ENCODE data around the gene ZNF576.

DNA sequence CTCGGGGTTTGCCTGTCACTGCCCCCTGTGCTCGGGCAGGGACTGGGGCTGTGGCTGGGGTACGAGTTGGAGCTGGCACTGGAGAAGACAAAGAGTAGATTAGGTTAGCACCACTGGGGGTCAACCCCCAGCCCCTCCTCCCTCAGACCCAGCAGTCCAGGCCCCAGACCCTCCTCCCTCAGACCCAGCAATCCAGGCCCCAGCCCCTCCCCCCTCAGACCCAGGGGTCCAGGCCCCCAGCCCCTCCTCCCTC lies 44.3 kb upstream of the ZNF576 start:
- TF ChIP-seq, protein P1, sequence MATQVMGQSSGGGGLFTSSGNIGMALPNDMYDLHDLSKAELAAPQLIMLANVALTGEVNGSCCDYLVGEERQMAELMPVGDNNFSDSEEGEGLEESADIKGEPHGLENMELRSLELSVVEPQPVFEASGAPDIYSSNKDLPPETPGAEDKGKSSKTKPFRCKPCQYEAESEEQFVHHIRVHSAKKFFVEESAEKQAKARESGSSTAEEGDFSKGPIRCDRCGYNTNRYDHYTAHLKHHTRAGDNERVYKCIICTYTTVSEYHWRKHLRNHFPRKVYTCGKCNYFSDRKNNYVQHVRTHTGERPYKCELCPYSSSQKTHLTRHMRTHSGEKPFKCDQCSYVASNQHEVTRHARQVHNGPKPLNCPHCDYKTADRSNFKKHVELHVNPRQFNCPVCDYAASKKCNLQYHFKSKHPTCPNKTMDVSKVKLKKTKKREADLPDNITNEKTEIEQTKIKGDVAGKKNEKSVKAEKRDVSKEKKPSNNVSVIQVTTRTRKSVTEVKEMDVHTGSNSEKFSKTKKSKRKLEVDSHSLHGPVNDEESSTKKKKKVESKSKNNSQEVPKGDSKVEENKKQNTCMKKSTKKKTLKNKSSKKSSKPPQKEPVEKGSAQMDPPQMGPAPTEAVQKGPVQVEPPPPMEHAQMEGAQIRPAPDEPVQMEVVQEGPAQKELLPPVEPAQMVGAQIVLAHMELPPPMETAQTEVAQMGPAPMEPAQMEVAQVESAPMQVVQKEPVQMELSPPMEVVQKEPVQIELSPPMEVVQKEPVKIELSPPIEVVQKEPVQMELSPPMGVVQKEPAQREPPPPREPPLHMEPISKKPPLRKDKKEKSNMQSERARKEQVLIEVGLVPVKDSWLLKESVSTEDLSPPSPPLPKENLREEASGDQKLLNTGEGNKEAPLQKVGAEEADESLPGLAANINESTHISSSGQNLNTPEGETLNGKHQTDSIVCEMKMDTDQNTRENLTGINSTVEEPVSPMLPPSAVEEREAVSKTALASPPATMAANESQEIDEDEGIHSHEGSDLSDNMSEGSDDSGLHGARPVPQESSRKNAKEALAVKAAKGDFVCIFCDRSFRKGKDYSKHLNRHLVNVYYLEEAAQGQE (IDR thresholded peaks at IDR 0.05) = no peak
- TF ChIP-seq, protein P2, sequence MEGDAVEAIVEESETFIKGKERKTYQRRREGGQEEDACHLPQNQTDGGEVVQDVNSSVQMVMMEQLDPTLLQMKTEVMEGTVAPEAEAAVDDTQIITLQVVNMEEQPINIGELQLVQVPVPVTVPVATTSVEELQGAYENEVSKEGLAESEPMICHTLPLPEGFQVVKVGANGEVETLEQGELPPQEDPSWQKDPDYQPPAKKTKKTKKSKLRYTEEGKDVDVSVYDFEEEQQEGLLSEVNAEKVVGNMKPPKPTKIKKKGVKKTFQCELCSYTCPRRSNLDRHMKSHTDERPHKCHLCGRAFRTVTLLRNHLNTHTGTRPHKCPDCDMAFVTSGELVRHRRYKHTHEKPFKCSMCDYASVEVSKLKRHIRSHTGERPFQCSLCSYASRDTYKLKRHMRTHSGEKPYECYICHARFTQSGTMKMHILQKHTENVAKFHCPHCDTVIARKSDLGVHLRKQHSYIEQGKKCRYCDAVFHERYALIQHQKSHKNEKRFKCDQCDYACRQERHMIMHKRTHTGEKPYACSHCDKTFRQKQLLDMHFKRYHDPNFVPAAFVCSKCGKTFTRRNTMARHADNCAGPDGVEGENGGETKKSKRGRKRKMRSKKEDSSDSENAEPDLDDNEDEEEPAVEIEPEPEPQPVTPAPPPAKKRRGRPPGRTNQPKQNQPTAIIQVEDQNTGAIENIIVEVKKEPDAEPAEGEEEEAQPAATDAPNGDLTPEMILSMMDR (IDR thresholded peaks at IDR 0.05; ENCODE audit: low read depth, low read length, missing input control) = no peak
- no peak for TF ChIP-seq RXRA (IDR thresholded peaks at IDR 0.05)
- TF ChIP-seq RAD21 (IDR thresholded peaks at IDR 0.05) = no peak
- TF ChIP-seq, protein P3, sequence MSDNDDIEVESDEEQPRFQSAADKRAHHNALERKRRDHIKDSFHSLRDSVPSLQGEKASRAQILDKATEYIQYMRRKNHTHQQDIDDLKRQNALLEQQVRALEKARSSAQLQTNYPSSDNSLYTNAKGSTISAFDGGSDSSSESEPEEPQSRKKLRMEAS (IDR thresholded peaks at IDR 0.05) = no peak
